GM13976 (cell line): Measurements from ENCODE around the gene ARFRP1.
A peak's percentile ranks its signal among the peaks of the same experiment; 100 is the strongest.

Experiments used
- DNase-seq: peaks from one replicate; pipeline ENCODE4 v3.0.0; 2012; ENCODE audit warnings: low spot score
- in situ Hi-C: fragments of 300-500 bp; cut with MboI; formaldehyde crosslinking; loops from one replicate; pipeline ENCODE4 v1.12.0; 2022; ENCODE audit warnings: low sequenced_read_pairs, mixed read lengths, inconsistent platforms; ENCODE audit not compliant: unreplicated experiment
- TF ChIP-seq, protein P1 (sequence below): IDR thresholded peaks from 2 replicates; pipeline ENCODE4 v1.5.1; 2012; ENCODE audit warnings: borderline replicate concordance, mild to moderate bottlenecking; ENCODE audit not compliant: insufficient read depth; ENCODE audit errors: extremely low read depth, missing control alignments, control extremely low read depth

ARFRP1 gene

DNA sequence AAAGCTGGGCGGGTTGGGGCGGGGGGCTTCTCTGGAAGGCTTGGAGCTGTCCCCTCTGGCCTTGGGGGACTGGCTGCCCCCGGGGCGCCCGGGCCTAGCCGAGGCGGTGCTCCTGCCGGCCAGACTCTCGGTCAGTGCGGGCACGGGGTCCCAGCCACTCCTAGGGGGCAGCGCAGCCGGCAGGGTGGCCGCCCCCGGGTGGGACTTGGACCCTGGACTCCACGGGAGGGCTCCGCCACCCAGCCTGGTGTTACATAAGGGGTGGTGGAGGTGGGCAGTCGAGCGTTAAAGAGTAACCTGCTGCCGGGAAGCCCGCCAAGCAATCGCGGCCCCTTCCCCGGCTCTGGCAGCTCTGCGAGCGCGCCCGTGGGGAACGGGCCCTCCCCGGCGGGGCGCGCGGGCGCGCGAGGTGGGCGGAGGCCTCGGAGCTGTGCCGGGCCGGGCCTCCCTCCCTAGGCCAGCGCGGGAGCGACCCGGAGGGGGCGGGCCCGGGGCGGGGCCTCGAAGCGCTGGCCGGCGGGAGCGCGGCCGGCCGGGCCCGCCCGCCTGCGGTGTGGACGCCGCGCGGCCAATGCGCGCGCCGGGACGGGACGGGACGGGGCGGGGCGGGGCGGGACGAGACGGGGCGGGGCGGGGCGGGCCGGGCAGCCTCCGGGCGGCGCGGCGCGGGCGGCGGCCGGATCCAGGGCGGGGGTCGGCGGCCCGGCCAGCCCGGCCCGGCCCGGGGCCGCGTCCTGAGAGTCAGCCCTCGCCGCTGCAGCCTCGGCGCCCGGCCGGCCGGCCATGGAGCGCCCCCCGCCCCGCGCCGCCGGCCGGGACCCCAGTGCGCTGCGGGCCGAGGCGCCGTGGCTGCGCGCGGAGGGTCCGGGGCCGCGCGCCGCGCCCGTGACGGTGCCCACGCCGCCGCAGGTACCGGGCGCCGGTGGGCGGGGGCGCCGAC is 31.6 kb upstream of the ARFRP1 start, which contains the start of gene SLC2A4RG:
Gene SLC2A4RG, plus strand, starts transcription at position 647 of the 940 bp plus-strand sequence. Its CDS starts 137 bp downstream, at position 784.
- TF ChIP-seq, protein P1, sequence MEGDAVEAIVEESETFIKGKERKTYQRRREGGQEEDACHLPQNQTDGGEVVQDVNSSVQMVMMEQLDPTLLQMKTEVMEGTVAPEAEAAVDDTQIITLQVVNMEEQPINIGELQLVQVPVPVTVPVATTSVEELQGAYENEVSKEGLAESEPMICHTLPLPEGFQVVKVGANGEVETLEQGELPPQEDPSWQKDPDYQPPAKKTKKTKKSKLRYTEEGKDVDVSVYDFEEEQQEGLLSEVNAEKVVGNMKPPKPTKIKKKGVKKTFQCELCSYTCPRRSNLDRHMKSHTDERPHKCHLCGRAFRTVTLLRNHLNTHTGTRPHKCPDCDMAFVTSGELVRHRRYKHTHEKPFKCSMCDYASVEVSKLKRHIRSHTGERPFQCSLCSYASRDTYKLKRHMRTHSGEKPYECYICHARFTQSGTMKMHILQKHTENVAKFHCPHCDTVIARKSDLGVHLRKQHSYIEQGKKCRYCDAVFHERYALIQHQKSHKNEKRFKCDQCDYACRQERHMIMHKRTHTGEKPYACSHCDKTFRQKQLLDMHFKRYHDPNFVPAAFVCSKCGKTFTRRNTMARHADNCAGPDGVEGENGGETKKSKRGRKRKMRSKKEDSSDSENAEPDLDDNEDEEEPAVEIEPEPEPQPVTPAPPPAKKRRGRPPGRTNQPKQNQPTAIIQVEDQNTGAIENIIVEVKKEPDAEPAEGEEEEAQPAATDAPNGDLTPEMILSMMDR: no peak
- in situ Hi-C loops: no loop called here
- peak; percentile 98 for DNase-seq

DNA sequence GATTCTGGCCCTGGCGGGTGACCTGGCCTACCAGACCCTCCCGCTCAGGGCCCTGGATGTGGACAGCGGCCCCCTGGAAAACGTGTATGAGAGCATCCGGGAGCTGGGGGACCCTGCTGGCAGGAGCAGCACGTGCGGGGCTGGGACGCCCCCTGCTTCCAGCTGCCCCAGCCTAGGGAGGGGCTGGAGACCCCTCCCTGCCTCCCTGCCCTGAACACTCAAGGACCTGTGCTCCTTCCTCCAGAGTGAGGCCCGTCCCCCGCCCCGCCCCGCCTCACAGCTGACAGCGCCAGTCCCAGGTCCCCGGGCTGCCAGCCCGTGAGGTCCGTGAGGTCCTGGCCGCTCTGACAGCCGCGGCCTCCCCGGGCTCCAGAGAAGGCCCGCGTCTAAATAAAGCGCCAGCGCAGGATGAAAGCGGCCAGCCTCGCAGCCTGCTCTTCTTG is 30.9 kb upstream of the ARFRP1 start:
- in situ Hi-C loops: no loop called here

DNA sequence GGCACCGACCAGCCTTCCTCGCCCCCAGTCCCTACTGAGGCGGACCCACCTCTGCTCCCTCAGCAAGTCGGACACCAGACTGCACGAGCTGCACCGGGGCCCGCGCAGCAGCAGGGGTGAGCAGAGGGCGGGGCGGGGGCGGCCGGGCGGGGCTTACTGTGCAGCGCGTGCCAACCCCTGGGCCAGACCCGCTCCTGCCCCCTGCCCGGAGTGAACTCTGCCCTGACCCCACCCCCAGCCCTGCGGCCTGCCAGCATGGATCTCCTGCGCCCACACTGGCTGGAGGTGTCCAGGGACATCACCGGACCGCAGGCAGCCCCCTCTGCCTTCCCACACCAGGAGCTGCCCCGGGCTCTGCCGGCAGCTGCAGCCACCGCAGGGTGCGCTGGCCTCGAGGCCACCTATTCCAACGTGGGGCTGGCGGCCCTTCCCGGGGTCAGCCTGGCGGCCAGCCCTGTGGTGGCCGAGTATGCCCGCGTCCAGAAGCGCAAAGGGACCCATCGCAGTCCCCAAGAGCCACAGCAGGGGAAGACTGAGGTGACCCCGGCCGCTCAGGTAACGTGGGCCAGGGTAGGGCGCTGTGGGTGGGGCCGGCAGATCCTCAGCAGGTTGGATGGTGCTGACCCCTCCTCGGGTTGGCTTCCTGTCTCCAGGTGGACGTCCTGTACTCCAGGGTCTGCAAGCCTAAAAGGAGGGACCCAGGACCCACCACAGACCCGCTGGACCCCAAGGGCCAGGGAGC is 30.3 kb upstream of the ARFRP1 start:
- TF ChIP-seq, protein P1: no peak
- in situ Hi-C loops: no loop called here
- DNase-seq: peak; percentile 63

More for the DNA sequence above, 30.9 kb upstream of the ARFRP1 start:
- TF ChIP-seq, protein P1: no peak
- DNase-seq: peak; percentile 33

DNA sequence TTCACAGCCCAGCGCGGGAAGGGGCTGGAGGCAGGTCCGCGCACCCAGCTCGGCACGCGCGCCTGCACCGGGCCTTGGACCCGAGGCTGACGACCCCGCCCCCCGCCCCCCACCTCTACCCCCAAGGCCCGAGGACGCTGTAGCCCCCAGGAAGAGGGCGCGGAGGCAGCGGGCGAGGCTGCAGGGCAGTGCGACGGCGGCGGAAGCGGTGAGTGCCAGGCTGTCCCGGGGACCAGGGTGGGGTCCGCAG is 29.8 kb upstream of the ARFRP1 start:
- in situ Hi-C loops: no loop called here
- no peak for DNase-seq
- TF ChIP-seq, protein P1: no peak

DNA sequence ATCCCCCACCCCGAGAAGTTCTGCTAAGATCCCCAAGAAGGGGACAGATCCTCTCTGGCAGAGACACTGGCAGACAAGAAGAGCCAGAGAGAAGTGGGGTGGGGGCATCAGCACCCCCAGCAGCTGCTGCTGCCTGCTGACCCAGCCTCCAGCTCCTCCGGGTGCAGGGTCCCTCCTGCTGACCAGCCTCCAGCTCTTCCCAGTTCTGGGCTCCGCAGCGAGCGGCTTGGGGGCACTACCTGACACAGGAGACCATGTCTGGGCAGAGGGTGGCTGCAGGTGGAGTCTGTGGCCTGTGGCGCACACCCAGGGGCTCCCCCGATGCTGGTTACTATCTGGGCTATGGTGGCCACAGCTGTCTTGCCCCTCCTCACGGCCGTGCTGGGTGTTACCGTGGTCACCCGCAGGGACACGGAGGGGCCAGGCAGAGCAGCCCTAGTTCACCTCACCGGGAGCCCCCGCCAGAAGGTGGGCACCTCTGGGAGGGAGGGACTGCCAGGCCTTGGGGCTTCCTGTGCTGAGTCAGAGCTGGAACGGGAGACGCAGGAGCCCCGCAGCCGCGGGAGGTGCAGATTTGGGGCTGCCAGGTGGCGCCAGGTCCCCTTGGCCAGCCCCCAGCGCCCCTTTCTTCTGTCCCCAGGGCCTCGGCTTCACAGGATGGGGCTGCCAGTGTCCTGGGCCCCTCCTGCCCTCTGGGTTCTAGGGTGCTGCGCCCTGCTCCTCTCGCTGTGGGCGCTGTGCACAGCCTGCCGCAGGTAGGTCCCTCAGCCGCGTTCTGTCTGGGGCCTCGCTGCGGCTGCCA is 29.3 kb upstream of the ARFRP1 start:
- peak; percentile 58 for DNase-seq

More for the DNA sequence above, 29.3 kb upstream of the ARFRP1 start:
- in situ Hi-C loops: no loop called here
- TF ChIP-seq, protein P1: no peak
